ENCODE measurements around the gene OLFML2A. TPM values are rescaled to one million over a fixed set of nuclear protein-coding genes. Genes with fewer than 3 reads are reported as not detected.
A peak's percentile ranks its signal among the peaks of the same experiment; 100 is the strongest.

The OLFML2A gene
- total RNA-seq, 2 experiments from 2014 or later, result not detected

- H3K27ac Mint-ChIP-seq, result no peak overlapping the region
- intact Hi-C loops (cut with micrococcal nuclease), result no loop called here
- no peaks in the 10 kb centered on the region for H3K27me3 Mint-ChIP-seq (ENCODE audit: low read depth)
- H3K36me3 Mint-ChIP-seq (ENCODE audit: low read depth), result peaks cover 37% of the 10 kb centered on the region
- peak; percentile 36 for DNase-seq
- H3K4me3 Mint-ChIP-seq, result no peak overlapping the region
- CTCF ChIA-PET, result interaction anchor here (0.5 to 2.6 kb wide), 5 partner anchors 21 to 139 kb away, joined by 3 to 36 read pairs (median 3); partner anchors contain the start of gene NR6A1
- H3K4me1 Mint-ChIP-seq (ENCODE audit: low read depth), result peaks cover 48% of the 10 kb centered on the region
- H3K9me3 Mint-ChIP-seq, result no peaks in the 10 kb centered on the region
Observed at GRCh38 chr9:124855944-124856765, 79.2 kb downstream of the OLFML2A start.

- peaks cover 43% of the 10 kb centered on the region for H3K36me3 Mint-ChIP-seq (ENCODE audit: low read depth)
- no peak for DNase-seq
- H3K4me3 Mint-ChIP-seq, result no peak overlapping the region
- H3K9me3 Mint-ChIP-seq, result no peaks in the 10 kb centered on the region
- H3K4me1 Mint-ChIP-seq (ENCODE audit: low read depth), result peaks cover 51% of the 10 kb centered on the region
- CTCF ChIA-PET, result interaction anchor here (0.5 to 2.6 kb wide), 4 partner anchors 21 to 404 kb away, joined by 3 to 36 read pairs (median 4); partner anchors contain the start of genes GAPVD1 and NR6A1
- H3K27ac Mint-ChIP-seq, result peak overlapping the region; percentile 8
- intact Hi-C loops (cut with micrococcal nuclease), result no loop called here
- no peaks in the 10 kb centered on the region for H3K27me3 Mint-ChIP-seq (ENCODE audit: low read depth)
Observed at GRCh38 chr9:124857533-124858162, 80.7 kb downstream of the OLFML2A start.

- Mint-ChIP-seq H3K9me3 (no peaks in the 10 kb centered on the region), H3K4me1 (ENCODE audit: low read depth) (peaks cover 49% of the 10 kb centered on the region), H3K36me3 (ENCODE audit: low read depth) (peaks cover 43% of the 10 kb centered on the region), H3K4me3 (peak overlapping the region; percentile 87), H3K27me3 (ENCODE audit: low read depth) (no peaks in the 10 kb centered on the region), H3K27ac (peak overlapping the region; percentile 36)
- intact Hi-C loops (cut with micrococcal nuclease), result no loop called here
- DNase-seq, result no peak
- CTCF ChIA-PET, result interaction anchor here (0.6 to 1.0 kb wide), 3 partner anchors 11 to 267 kb away, joined by 3 to 4 read pairs (median 3); no protein-coding TSS in a partner anchor
Observed at GRCh38 chr9:124858330-124859046, 81.6 kb downstream of the OLFML2A start.

- CTCF ChIA-PET, result interaction anchor here (0.6 to 1.9 kb wide), 4 partner anchors 13 to 450 kb away, joined by 3 to 6 read pairs (median 6); partner anchors contain the start of gene NR6A1
- Mint-ChIP-seq H3K36me3 (ENCODE audit: low read depth) (peaks cover 43% of the 10 kb centered on the region), H3K27me3 (ENCODE audit: low read depth) (no peaks in the 10 kb centered on the region), H3K27ac (peak overlapping the region; percentile 58), H3K9me3 (no peaks in the 10 kb centered on the region), H3K4me3 (peak overlapping the region; percentile 87), H3K4me1 (ENCODE audit: low read depth) (peaks cover 46% of the 10 kb centered on the region)
- DNase-seq, result no peak
- intact Hi-C loops (cut with micrococcal nuclease), result loop anchor here (5.0 kb wide), 1 partner anchor 402 kb away; the partner anchor contains the start of gene GAPVD1
Observed at GRCh38 chr9:124859803-124860581, 83.1 kb downstream of the OLFML2A start.

GRCh38 chr9:124860582-124861341, 83.8 kb downstream of the OLFML2A start:
- no peak for DNase-seq
- Mint-ChIP-seq H3K9me3 (no peaks in the 10 kb centered on the region), H3K4me3 (peak overlapping the region; percentile 87), H3K36me3 (ENCODE audit: low read depth) (peaks cover 43% of the 10 kb centered on the region), H3K4me1 (ENCODE audit: low read depth) (peaks cover 46% of the 10 kb centered on the region), H3K27me3 (ENCODE audit: low read depth) (no peaks in the 10 kb centered on the region), H3K27ac (peak overlapping the region; percentile 95)
- intact Hi-C loops (cut with micrococcal nuclease), result loop anchor here (5.0 kb wide), 1 partner anchor 402 kb away; the partner anchor contains the start of gene GAPVD1
- CTCF ChIA-PET, result interaction anchor here (0.6 to 2.2 kb wide), 6 partner anchors 8 to 451 kb away, joined by 3 to 14 read pairs (median 6); partner anchors contain the start of genes NR6A1 and WDR38

DNA sequence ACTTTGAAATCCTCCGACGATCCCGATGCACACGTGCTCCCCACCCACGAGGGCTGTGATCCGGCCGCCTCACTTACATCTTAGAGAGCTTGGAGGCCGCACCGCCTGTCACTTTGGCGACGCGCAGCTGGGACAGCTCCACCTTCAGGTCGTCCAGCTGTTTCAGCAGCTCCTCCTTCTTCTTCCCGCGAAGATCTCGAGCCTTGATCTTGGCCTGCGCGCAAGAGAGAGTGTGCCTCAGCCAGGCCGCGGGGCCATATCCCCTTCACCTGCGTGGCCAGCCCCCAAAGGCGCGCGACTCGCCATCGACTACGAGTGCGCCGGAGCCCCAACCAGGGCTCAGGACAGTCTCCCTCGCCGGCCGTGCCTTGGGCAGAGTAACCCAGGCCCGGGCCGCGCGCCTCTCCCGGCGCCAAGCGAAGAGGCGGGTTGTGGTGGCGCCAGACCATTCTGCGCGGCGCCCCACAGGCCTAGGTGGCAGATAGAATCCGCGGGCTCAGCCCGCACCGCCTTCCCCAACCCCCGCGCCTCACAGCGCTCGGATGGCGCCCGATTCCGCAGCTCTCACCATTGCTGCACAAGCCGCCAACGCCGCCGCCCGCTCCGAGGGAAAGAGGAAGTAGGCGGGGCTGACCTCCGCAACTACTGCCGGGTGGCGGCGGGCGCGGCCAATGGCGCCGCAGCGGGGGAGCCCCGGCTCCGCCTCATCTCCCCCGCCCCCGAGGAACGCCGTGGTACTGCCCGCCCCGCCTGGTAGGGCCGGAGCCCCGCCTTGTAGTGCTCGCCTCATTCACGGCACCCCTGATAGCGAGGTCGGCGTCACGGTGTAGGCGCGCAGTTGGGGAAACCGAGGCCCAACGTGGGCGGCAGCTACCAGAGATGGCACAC, 84.7 kb downstream of the OLFML2A start, which contains the start of the genes ARPC5L and RPL35:
ARPC5L (plus strand) TSS at position 789 of the 888 bp plus-strand sequence. CDS start 7,161 bp downstream, outside the sequence.
RPL35 (minus strand) TSS at position 616 of the 888 bp plus-strand sequence; CDS start at position 571, 45 bp downstream.
- H3K4me3 Mint-ChIP-seq, result peak within 1 kb of the TSS; percentile 87
- no peaks in the 10 kb centered on the region for H3K27me3 Mint-ChIP-seq (ENCODE audit: low read depth)
- H3K36me3 Mint-ChIP-seq (ENCODE audit: low read depth), result peaks cover 43% of the 10 kb centered on the region
- intact Hi-C loops (cut with micrococcal nuclease), result loop anchor here (1.0 to 5.0 kb wide), 7 partner anchors 9 to 401 kb away; partner anchors contain the start of genes GAPVD1, GOLGA1, HSPA5 and NR6A1
- peak; percentile 96 for DNase-seq
- no peaks in the 10 kb centered on the region for H3K9me3 Mint-ChIP-seq
- peak within 1 kb of the TSS; percentile 95 for H3K27ac Mint-ChIP-seq
- peaks cover 46% of the 10 kb centered on the region for H3K4me1 Mint-ChIP-seq (ENCODE audit: low read depth)
- CTCF ChIA-PET, result interaction anchor here (0.7 to 2.2 kb wide), 5 partner anchors 9 to 91 kb away, joined by 4 to 14 read pairs (median 6); partner anchors contain the start of genes NR6A1 and WDR38

DNA sequence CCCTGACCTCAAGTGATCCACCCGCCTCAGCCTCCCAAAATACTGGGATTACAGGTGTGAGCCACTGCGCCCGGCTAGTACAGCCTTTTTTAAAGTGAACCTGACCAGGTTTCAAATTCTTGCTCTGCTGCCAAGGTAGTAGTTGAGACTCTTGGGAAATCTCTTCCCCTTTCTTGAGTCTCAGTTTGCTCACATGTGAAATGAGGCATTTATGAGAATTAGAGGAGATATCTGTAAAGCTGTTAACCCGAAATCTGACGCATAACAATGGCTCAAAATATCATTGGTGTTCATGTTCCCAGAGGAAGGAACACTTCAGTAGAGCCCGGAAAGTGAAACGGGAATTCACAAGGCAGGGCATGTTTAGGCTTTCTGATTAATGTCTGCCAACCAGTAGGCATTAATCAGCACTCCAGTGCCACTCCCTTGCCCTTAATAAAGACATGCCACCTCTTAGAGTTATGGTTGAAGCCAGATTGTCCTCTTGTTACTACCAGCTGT, 86.5 kb downstream of the OLFML2A start:
- Mint-ChIP-seq H3K27ac (no peak overlapping the region), H3K4me3 (peak overlapping the region; percentile 32), H3K4me1 (ENCODE audit: low read depth) (peaks cover 43% of the 10 kb centered on the region), H3K9me3 (no peaks in the 10 kb centered on the region), H3K27me3 (ENCODE audit: low read depth) (no peaks in the 10 kb centered on the region), H3K36me3 (ENCODE audit: low read depth) (peaks cover 40% of the 10 kb centered on the region)
- intact Hi-C loops (cut with micrococcal nuclease), result loop anchor here (2.0 to 5.0 kb wide), 4 partner anchors 77 to 399 kb away; partner anchors contain the start of genes GAPVD1, GOLGA1 and NR6A1
- CTCF ChIA-PET, result interaction anchor here (1.3 kb wide), 1 partner anchor 91 kb away, joined by 4 read pairs; no protein-coding TSS in a partner anchor
- no peak for DNase-seq
